ENCODE measurements around the gene FFAR1. TPM values are rescaled to one million over a fixed set of nuclear protein-coding genes. Genes with fewer than 3 reads are reported as not detected.
A peak's percentile ranks its signal among the peaks of the same experiment; 100 is the strongest.

The FFAR1 gene
- total and polyA plus RNA-seq, 11 donors: not detected

- peak in 1 of 5 donors; percentile 10 for DNase-seq
- no peak for ATAC-seq
- peaks cover 0 to 18% (median 3%) of the 10 kb centered on the region in 9 donors for H3K27me3 ChIP-seq
These were observed 10.4 kb upstream of the FFAR1 start for GRCh38 chr19:35337097-35337983.

GRCh38 chr19:35337984-35338296, 9.8 kb upstream of the FFAR1 start:
- WGBS, 4 donors: 77 to 89% (median 83%) methylated on average over 13 of the region's 13 CpGs
- H3K9me3 ChIP-seq: no peaks in the 10 kb centered on the region
- ATAC-seq: peak in 1 of 4 donors; percentile 12
- no peaks in the 10 kb centered on the region for H3K36me3 ChIP-seq
- TF ChIP-seq POLR2A (IDR thresholded peaks at IDR 0.05): no peak
- no peak for TF ChIP-seq CTCF (IDR thresholded peaks at IDR 0.05)
- intact Hi-C loops (cut with DNase I): no loop called here
- H3K27ac ChIP-seq: no peak overlapping the region
- H3K27me3 ChIP-seq: peaks cover 0 to 15% (median 0%) of the 10 kb centered on the region in 9 donors
- no peaks in the 10 kb centered on the region for H3K4me1 ChIP-seq
- no peak overlapping the region for H3K4me3 ChIP-seq
- DNase-seq: peak in 1 of 5 donors; percentile 20

More at GRCh38 chr19:35337097-35337983, 10.4 kb upstream of the FFAR1 start:
- TF ChIP-seq POLR2A (IDR thresholded peaks at IDR 0.05): no peak
- no peak for TF ChIP-seq CTCF (IDR thresholded peaks at IDR 0.05)
- WGBS, 4 donors: 79 to 86% (median 82%) methylated on average over 25 of the region's 25 CpGs
- no peak overlapping the region for H3K4me3 ChIP-seq
- no peak overlapping the region for H3K27ac ChIP-seq
- intact Hi-C loops (cut with DNase I): no loop called here
- no peaks in the 10 kb centered on the region for H3K36me3 ChIP-seq
- no peaks in the 10 kb centered on the region for H3K4me1 ChIP-seq
- no peaks in the 10 kb centered on the region for H3K9me3 ChIP-seq

GRCh38 chr19:35340431-35340830, 7.3 kb upstream of the FFAR1 start:
- ATAC-seq: no peak

More at GRCh38 chr19:35340431-35340830, 7.3 kb upstream of the FFAR1 start:
- DNase-seq: no peak
- H3K9me3 ChIP-seq: no peaks in the 10 kb centered on the region
- no peak overlapping the region for H3K27ac ChIP-seq
- H3K27me3 ChIP-seq: peaks cover 0 to 3% (median 0%) of the 10 kb centered on the region in 9 donors
- 85 to 93% (median 89%) methylated on average over 11 of the region's 11 CpGs for WGBS, 4 donors
- no peak overlapping the region for H3K4me3 ChIP-seq
- TF ChIP-seq CTCF (IDR thresholded peaks at IDR 0.05): no peak
- no peak for TF ChIP-seq POLR2A (IDR thresholded peaks at IDR 0.05)
- H3K4me1 ChIP-seq: no peaks in the 10 kb centered on the region
- intact Hi-C loops (cut with DNase I): no loop called here
- H3K36me3 ChIP-seq: no peaks in the 10 kb centered on the region
